GM12872 (cell line): Measurements from ENCODE around the gene NCEH1.
A peak's percentile ranks its signal among the peaks of the same experiment; 100 is the strongest.

Source experiments
- CTCF ChIP-seq: IDR thresholded peaks from 3 replicates; pipeline ENCODE4 v1.5.1; 2011; ENCODE audit warnings: low read depth, mild to moderate bottlenecking, low read length, moderate library complexity; ENCODE audit not compliant: insufficient read depth

Gene NCEH1

GRCh38 chr3:172710664-172711453 lies at the start of gene NCEH1:
Gene NCEH1, minus strand, starts transcription at chr3:172711067. Its CDS starts 83 bp downstream, at chr3:172710984.
- peak; percentile 93 for TF ChIP-seq CTCF

GRCh38 chr3:172753125-172753524 lies 42.3 kb upstream of the NCEH1 start:
- no peak for TF ChIP-seq CTCF

- no peak for TF ChIP-seq CTCF
These were observed 41.8 kb upstream of the NCEH1 start for GRCh38 chr3:172752651-172753050.

GRCh38 chr3:172751175-172751704 lies 40.4 kb upstream of the NCEH1 start:
- TF ChIP-seq CTCF = no peak

- TF ChIP-seq CTCF = peak; percentile 71
These were observed 39.7 kb upstream of the NCEH1 start, which contains the start of gene ECT2 for GRCh38 chr3:172750368-172751174. Gene ECT2, plus strand, starts transcription at chr3:172750726. Its CDS starts 3,805 bp downstream, at chr3:172754531.

- TF ChIP-seq CTCF = no peak
These were observed 39.2 kb upstream of the NCEH1 start for GRCh38 chr3:172750069-172750367.

- TF ChIP-seq CTCF = no peak
These were observed 38.5 kb upstream of the NCEH1 start for GRCh38 chr3:172749230-172749965.
